Keratinocyte (primary cell): Measurements from ENCODE around the gene NOL9. TPM values are rescaled to one million over a fixed set of nuclear protein-coding genes. Genes with fewer than 3 reads are reported as not detected.

ENCODE experiments used
- DNase-seq: peaks from one replicate; pipeline ENCODE4 v3.0.0-alpha.2; 2011; ENCODE audit warnings: low read depth, missing footprints, low spot score
- FAIRE-seq: peaks from 2 replicates; lab custom pipeline; 2011; peaks lifted over from hg19 to GRCh38; lab: Jason Lieb, UNC
- H2AFZ ChIP-seq: 2 replicates; pipeline ENCODE4 v1.6.0; 2012; ENCODE audit warnings: low read length, control low read depth, inconsistent platforms; ENCODE audit not compliant: control insufficient read depth
- H3K27ac ChIP-seq: 2 replicates; pipeline ENCODE4 v1.5.1; 2011; ENCODE audit warnings: low read length; ENCODE audit not compliant: control insufficient read depth, insufficient read depth
- H3K27me3 ChIP-seq: 3 replicates; pipeline ENCODE4 v1.6.0; 2011; ENCODE audit warnings: low read length; ENCODE audit not compliant: control insufficient read depth, insufficient read depth; ENCODE audit errors: extremely low read depth
- H3K36me3 ChIP-seq, 2 experiments: 2 replicates in 1 of 2; 3 replicates in 1 of 2; pipeline ENCODE4 v1.5.1; 2011; ENCODE audit warnings: low read length in 2 of 2, mild to moderate bottlenecking in 1 of 2; ENCODE audit not compliant: control insufficient read depth in 2 of 2, insufficient read depth in 2 of 2; ENCODE audit errors: extremely low read depth in 1 of 2
- H3K4me1 ChIP-seq: 3 replicates; pipeline ENCODE4 v1.5.1; 2011; ENCODE audit warnings: low read length; ENCODE audit not compliant: control insufficient read depth, insufficient read depth; ENCODE audit errors: extremely low read depth
- H3K4me2 ChIP-seq: 3 replicates; pipeline ENCODE4 v1.6.0; 2011; ENCODE audit warnings: low read depth, low read length; ENCODE audit not compliant: control insufficient read depth, insufficient read depth; ENCODE audit errors: extremely low read depth
- H3K4me3 ChIP-seq, 3 experiments: fragments of 200-600 bp in 1 of 3; sonication (generic) in 1 of 3; 2 replicates in 2 of 3; 3 replicates in 1 of 3; pipeline ENCODE4 v1.5.1; 2011 to 2016; ENCODE audit warnings: low read length in 3 of 3, mild to moderate bottlenecking in 3 of 3, control low read depth in 2 of 3, inconsistent platforms in 1 of 3, low read depth in 1 of 3, mixed read lengths in 1 of 3, mixed run types in 1 of 3, moderate library complexity in 1 of 3; ENCODE audit not compliant: control insufficient read depth in 2 of 3, insufficient read depth in 2 of 3; ENCODE audit errors: extremely low read depth in 1 of 3
- H3K79me2 ChIP-seq: 2 replicates; pipeline ENCODE4 v1.6.0; 2012; ENCODE audit warnings: low read length; ENCODE audit not compliant: control insufficient read depth, insufficient read depth
- H3K9ac ChIP-seq: 3 replicates; pipeline ENCODE4 v1.6.0; 2011; ENCODE audit warnings: low read length; ENCODE audit not compliant: control insufficient read depth, insufficient read depth; ENCODE audit errors: extremely low read depth
- H3K9me1 ChIP-seq: 3 replicates; pipeline ENCODE4 v1.6.0; 2011; ENCODE audit warnings: low read length; ENCODE audit not compliant: control insufficient read depth, insufficient read depth; ENCODE audit errors: extremely low read depth
- H3K9me3 ChIP-seq: 2 replicates; pipeline ENCODE4 v1.5.1; 2012; ENCODE audit warnings: low read depth, low read length; ENCODE audit not compliant: control insufficient read depth
- H4K20me1 ChIP-seq: 3 replicates; pipeline ENCODE4 v1.6.0; 2011; ENCODE audit warnings: low read length; ENCODE audit not compliant: control insufficient read depth, insufficient read depth; ENCODE audit errors: extremely low read depth
- EZH2 ChIP-seq: IDR thresholded peaks from one replicate; pipeline ENCODE4 v1.6.1; 2012; ENCODE audit warnings: inconsistent platforms, mild to moderate bottlenecking, low read length, moderate library complexity
- dilution Hi-C: fragments of 300-500 bp; cut with MboI; formaldehyde crosslinking; loops from one replicate; pipeline ENCODE4 v1.7.0; 2020; ENCODE audit warnings: low sequenced_read_pairs; ENCODE audit not compliant: extremely low pct_ligation_motif_present
- polyA plus RNA-seq, 5 experiments: library from polyadenylated mRNA; depleted of rRNA in 3 of 5; stranded (reverse) in 3 of 5; stranded (forward) in 1 of 5; unstranded in 1 of 5; fragments of >200 nt; gene quantifications; 1 replicate in 1 of 5; 2 replicates in 3 of 5; 3 replicates in 1 of 5; pipeline versions ENCODE4 v1.2.1 to v1.2.3, GENCODE V29; 2011 to 2012; ENCODE audit warnings: missing spikeins in 2 of 5, low read depth in 1 of 5, low replicate concordance in 1 of 5
- TF ChIP-seq, protein P1 (sequence below), 3 experiments: IDR thresholded peaks in 1 of 3; conservative IDR thresholded peaks in 1 of 3; optimal IDR thresholded peaks in 1 of 3; 2 replicates in 2 of 3; 3 replicates in 1 of 3; pipeline versions ENCODE3 to v1.5.1; 2011; ENCODE audit warnings: low read length in 3 of 3, mild to moderate bottlenecking in 3 of 3, moderate library complexity in 2 of 3, control low read depth in 1 of 3, inconsistent platforms in 1 of 3; ENCODE audit not compliant: insufficient read depth in 2 of 3; ENCODE audit errors: extremely low read depth in 1 of 3

The NOL9 gene
- polyA plus RNA-seq, 1 donor (not counting 4 experiments of a cell fraction or from before 2014, with no cell fraction given): 24.6 TPM

GRCh38 chr1:6477039-6477820 lies 77.1 kb downstream of the NOL9 start:
- H4K20me1 ChIP-seq: no peaks in the 10 kb centered on the region
- H3K4me1 ChIP-seq: peaks cover 10% of the 10 kb centered on the region
- H3K27me3 ChIP-seq: no peaks in the 10 kb centered on the region
- no peak overlapping the region for H2AFZ ChIP-seq
- TF ChIP-seq EZH2: no peak
- TF ChIP-seq, protein P1, sequence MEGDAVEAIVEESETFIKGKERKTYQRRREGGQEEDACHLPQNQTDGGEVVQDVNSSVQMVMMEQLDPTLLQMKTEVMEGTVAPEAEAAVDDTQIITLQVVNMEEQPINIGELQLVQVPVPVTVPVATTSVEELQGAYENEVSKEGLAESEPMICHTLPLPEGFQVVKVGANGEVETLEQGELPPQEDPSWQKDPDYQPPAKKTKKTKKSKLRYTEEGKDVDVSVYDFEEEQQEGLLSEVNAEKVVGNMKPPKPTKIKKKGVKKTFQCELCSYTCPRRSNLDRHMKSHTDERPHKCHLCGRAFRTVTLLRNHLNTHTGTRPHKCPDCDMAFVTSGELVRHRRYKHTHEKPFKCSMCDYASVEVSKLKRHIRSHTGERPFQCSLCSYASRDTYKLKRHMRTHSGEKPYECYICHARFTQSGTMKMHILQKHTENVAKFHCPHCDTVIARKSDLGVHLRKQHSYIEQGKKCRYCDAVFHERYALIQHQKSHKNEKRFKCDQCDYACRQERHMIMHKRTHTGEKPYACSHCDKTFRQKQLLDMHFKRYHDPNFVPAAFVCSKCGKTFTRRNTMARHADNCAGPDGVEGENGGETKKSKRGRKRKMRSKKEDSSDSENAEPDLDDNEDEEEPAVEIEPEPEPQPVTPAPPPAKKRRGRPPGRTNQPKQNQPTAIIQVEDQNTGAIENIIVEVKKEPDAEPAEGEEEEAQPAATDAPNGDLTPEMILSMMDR (optimal IDR thresholded peaks at IDR 0.05 in 1 of 3, IDR thresholded peaks at IDR 0.05 in 1 of 3, conservative IDR thresholded peaks at IDR 0.05 in 1 of 3; ENCODE audit: extremely low read depth in 1 of 3, insufficient read depth in 2 of 3, low read length in 3 of 3): no peak
- DNase-seq (no peak), FAIRE-seq (no peak)
- no peak overlapping the region for H3K4me2 ChIP-seq
- no peaks in the 10 kb centered on the region for H3K9me3 ChIP-seq
- H3K4me3 ChIP-seq: no peak overlapping the region
- no peak overlapping the region for H3K27ac ChIP-seq
- H3K79me2 ChIP-seq: no peaks in the 10 kb centered on the region
- H3K9me1 ChIP-seq: peaks cover 2% of the 10 kb centered on the region
- no peak overlapping the region for H3K9ac ChIP-seq
- dilution Hi-C loops: no loop called here
- H3K36me3 ChIP-seq: peaks cover 21 to 24% of the 10 kb centered on the region in 2 experiments

DNA sequence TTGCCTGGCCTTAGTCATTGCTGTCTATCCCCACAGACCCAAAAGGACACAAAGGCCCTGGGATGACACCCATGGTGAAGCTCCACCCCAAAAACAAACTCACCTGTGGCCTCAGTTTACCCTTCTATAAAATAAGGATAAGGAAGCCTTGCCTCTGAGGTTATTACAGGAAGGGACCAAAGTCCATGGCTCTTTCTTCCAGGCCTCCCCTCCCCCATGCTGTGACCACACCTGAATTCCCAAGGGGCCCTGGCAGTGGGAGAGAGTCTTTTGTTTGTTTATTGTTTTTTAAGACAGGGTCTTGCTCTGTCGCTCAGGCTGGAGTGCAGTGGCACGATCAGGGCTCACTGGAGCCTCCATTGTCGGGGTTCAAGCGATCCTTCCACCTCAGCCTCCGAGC lies 77.8 kb downstream of the NOL9 start:
- dilution Hi-C loops: no loop called here
- H3K4me2 ChIP-seq: no peak overlapping the region
- peaks cover 2% of the 10 kb centered on the region for H3K9me1 ChIP-seq
- H3K4me3 ChIP-seq: no peak overlapping the region
- DNase-seq (no peak), FAIRE-seq (no peak)
- H3K79me2 ChIP-seq: no peaks in the 10 kb centered on the region
- no peaks in the 10 kb centered on the region for H3K9me3 ChIP-seq
- no peaks in the 10 kb centered on the region for H3K27me3 ChIP-seq
- no peaks in the 10 kb centered on the region for H4K20me1 ChIP-seq
- no peak overlapping the region for H2AFZ ChIP-seq
- no peak overlapping the region for H3K9ac ChIP-seq
- H3K36me3 ChIP-seq: peaks cover 20 to 21% of the 10 kb centered on the region in 2 experiments
- no peak overlapping the region for H3K27ac ChIP-seq
- peaks cover 17% of the 10 kb centered on the region for H3K4me1 ChIP-seq
- TF ChIP-seq, protein P1 (optimal IDR thresholded peaks at IDR 0.05 in 1 of 3, IDR thresholded peaks at IDR 0.05 in 1 of 3, conservative IDR thresholded peaks at IDR 0.05 in 1 of 3; ENCODE audit: extremely low read depth in 1 of 3, insufficient read depth in 2 of 3, low read length in 3 of 3): no peak
- no peak for TF ChIP-seq EZH2
